OCI-LY3 (cell line): ENCODE results near the gene TOPORS.
A peak's percentile ranks its signal among the peaks of the same experiment; 100 is the strongest.
"Not testable (repeated sequence)": the region's sequence is repeated elsewhere in the genome, so short reads cannot be mapped to it uniquely, and the experiment has no call there.

ENCODE experiments used
- H2AFZ ChIP-seq: fragments of 200-600, 300-600 bp; shearing (Covaris generic); 2 replicates; pipeline ENCODE4 v1.6.0; 2014; ENCODE audit warnings: antibody characterized with exemption, low read depth, low read length
- H3K27ac ChIP-seq: fragments of 200-600, 300-600 bp; sonication (generic); 2 replicates; pipeline ENCODE4 v1.5.1; 2014; ENCODE audit warnings: mild to moderate bottlenecking, low read length, moderate library complexity, mixed read lengths
- H3K27me3 ChIP-seq: fragments of 200-600, 300-600 bp; sonication (generic); 2 replicates; pipeline ENCODE4 v1.6.1; 2014; ENCODE audit warnings: low read depth, low read length, mixed read lengths
- H3K36me3 ChIP-seq: fragments of 200-600, 300-600 bp; sonication (generic); replicated peaks from 2 replicates; pipeline ENCODE3; 2014; ENCODE audit warnings: low read depth, low read length, mixed read lengths
- H3K4me1 ChIP-seq: fragments of 300-600, 200-600 bp; sonication (generic); 2 replicates; pipeline ENCODE4 v1.6.1; 2014; ENCODE audit warnings: low read length, mixed read lengths
- H3K4me2 ChIP-seq: fragments of 200-600, 300-600 bp; sonication (generic); 2 replicates; pipeline ENCODE4 v1.6.1; 2014; ENCODE audit warnings: low read length, mixed read lengths
- H3K4me3 ChIP-seq: fragments of 300-600, 200-600 bp; sonication (generic); 2 replicates; pipeline ENCODE4 v1.5.1; 2014; ENCODE audit warnings: antibody characterized with exemption, mild to moderate bottlenecking, low read length, moderate library complexity
- H3K79me2 ChIP-seq: fragments of 300-600, 200-600 bp; shearing (Covaris generic); 2 replicates; pipeline ENCODE4 v1.6.1; 2014; ENCODE audit warnings: mild to moderate bottlenecking, low read length, mixed read lengths
- H3K9ac ChIP-seq: fragments of 300-600, 200-600 bp; shearing (Covaris generic); 2 replicates; pipeline ENCODE4 v1.6.0; 2014; ENCODE audit warnings: mild to moderate bottlenecking, low read length, moderate library complexity
- H3K9me3 ChIP-seq: fragments of 200-600, 300-600 bp; shearing (Covaris generic); 2 replicates; pipeline ENCODE4 v1.6.1; 2014; ENCODE audit warnings: low read length, mixed read lengths; ENCODE audit not compliant: insufficient read depth
- H4K20me1 ChIP-seq: fragments of 200-600, 300-600 bp; sonication (generic); 2 replicates; pipeline ENCODE4 v1.6.1; 2016; ENCODE audit warnings: low read length, mixed read lengths; ENCODE audit not compliant: insufficient read depth
- CTCF ChIP-seq: fragments of 200-600, 300-600 bp; sonication (generic); IDR thresholded peaks from 2 replicates; pipeline ENCODE4 v1.5.1; 2014; ENCODE audit warnings: antibody characterized with exemption, low read length, low read depth
- EZH2phosphoT487 ChIP-seq: fragments of 200-600 bp; shearing (Covaris generic); IDR thresholded peaks from 2 replicates; pipeline ENCODE4 v1.6.1; 2018; ENCODE audit warnings: antibody characterized with exemption, mixed run types, low read depth

TOPORS gene

GRCh38 chr9:32551276-32552051 lies 922 bp downstream of the TOPORS start:
- Histone ChIP-seq H3K27me3 (no peaks in the 10 kb centered on the region), H3K27ac (peak overlapping the region; percentile 69), H3K9me3 (no peaks in the 10 kb centered on the region), H3K36me3 (no peaks in the 10 kb centered on the region), H2AFZ (peak overlapping the region; percentile 81), H4K20me1 (peaks cover 3% of the 10 kb centered on the region; the same call in 1 of the 2 replicates), H3K79me2 (peaks cover 60% of the 10 kb centered on the region), H3K4me2 (peak overlapping the region; percentile 86), H3K4me3 (peak overlapping the region; percentile 87), H3K4me1 (peaks cover 4% of the 10 kb centered on the region), H3K9ac (peak overlapping the region; percentile 81)
- TF ChIP-seq EZH2phosphoT487 (no peak), CTCF (no peak)

GRCh38 chr9:32550562-32551275 lies 1.7 kb downstream of the TOPORS start:
- H4K20me1 ChIP-seq: peaks cover 3% of the 10 kb centered on the region; the same call in 1 of the 2 replicates
- H3K4me1 ChIP-seq: peaks cover 4% of the 10 kb centered on the region
- peak overlapping the region; percentile 87 for H3K4me3 ChIP-seq
- peak overlapping the region; percentile 81; the same call in 1 of the 2 replicates for H2AFZ ChIP-seq
- H3K27ac ChIP-seq: peak overlapping the region; percentile 69
- no peaks in the 10 kb centered on the region for H3K9me3 ChIP-seq
- H3K79me2 ChIP-seq: peaks cover 68% of the 10 kb centered on the region
- H3K27me3 ChIP-seq: no peaks in the 10 kb centered on the region
- TF ChIP-seq EZH2phosphoT487: no peak
- 0 out of 2 replicates have a peak, but pooled peaks have one; percentile 14 for TF ChIP-seq CTCF
- H3K36me3 ChIP-seq: no peaks in the 10 kb centered on the region
- peak overlapping the region; percentile 86 for H3K4me2 ChIP-seq
- peak overlapping the region; percentile 81 for H3K9ac ChIP-seq

DNA sequence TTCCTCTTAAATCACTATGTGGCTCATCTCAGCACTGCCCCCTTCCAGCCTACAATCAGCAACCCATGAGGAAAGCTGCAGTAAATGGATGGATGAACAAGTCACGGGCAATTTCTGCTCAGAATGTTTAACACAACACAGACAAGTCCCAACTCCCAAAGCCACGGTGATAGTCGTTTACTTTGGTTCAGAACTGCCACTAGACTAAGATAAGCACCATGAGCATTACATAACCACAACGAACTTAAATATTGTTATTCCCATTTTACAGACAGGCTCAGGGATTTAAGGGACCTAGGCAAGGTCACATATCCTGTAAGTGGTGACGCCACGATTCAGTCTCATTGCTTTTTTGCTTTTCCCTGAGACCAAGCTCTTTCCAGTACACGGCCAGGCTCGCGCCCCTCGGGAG lies 2.2 kb downstream of the TOPORS start:
- Histone ChIP-seq H3K79me2 (peaks cover 73% of the 10 kb centered on the region), H3K9me3 (no peaks in the 10 kb centered on the region), H3K4me3 (peak overlapping the region; percentile 87), H3K27me3 (no peaks in the 10 kb centered on the region), H3K36me3 (no peaks in the 10 kb centered on the region), H3K27ac (peak overlapping the region; percentile 24), H2AFZ (peak overlapping the region; percentile 20; the same call in 1 of the 2 replicates), H4K20me1 (peaks cover 3% of the 10 kb centered on the region; the same call in 1 of the 2 replicates), H3K9ac (peak overlapping the region; percentile 75), H3K4me2 (peak overlapping the region; percentile 82), H3K4me1 (peaks cover 4% of the 10 kb centered on the region)
- TF ChIP-seq CTCF: no peak
- TF ChIP-seq EZH2phosphoT487: no peak

DNA sequence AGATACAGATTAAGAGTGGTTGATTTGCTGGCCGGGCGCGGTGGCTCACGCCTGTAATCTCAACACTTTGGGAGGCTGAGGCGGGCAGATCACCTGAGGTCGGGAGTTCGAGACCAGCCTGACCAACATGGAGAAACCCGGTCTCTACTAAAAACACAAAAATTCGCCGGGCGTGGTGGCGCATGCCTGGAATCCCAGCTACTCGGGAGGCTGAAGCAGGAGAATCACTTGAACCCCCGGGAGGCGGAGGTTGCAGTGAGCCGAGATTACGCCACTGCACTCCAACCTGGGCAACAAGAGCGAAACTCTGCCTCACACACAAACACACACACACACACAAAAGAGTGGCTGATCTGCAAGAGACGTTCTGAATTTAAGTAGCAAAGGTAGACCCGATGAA lies 4.2 kb downstream of the TOPORS start:
- peaks cover 86% of the 10 kb centered on the region for H3K79me2 ChIP-seq
- H3K9me3 ChIP-seq, H3K27me3 ChIP-seq, H3K27ac ChIP-seq, H3K4me3 ChIP-seq, H3K4me2 ChIP-seq, H3K9ac ChIP-seq, H4K20me1 ChIP-seq, H2AFZ ChIP-seq, H3K36me3 ChIP-seq, H3K4me1 ChIP-seq: not testable (repeated sequence)
